MM.1S (cell line): ENCODE data around the gene RGS6.

ENCODE experiments used
- DNase-seq: peaks from one replicate; pipeline ENCODE4 v3.0.0-alpha.2; 2015
- H2AFZ ChIP-seq: fragments of 300-600 bp; sonication (generic); 2 replicates; pipeline ENCODE4 v1.6.0; 2016; ENCODE audit warnings: antibody characterized with exemption, low read length
- H3F3A ChIP-seq: fragments of 300-600 bp; sonication (generic); 2 replicates; pipeline ENCODE4 v1.6.1; 2016; ENCODE audit warnings: mild to moderate bottlenecking, antibody characterized with exemption, low read length, moderate library complexity, mixed read lengths; ENCODE audit not compliant: insufficient read depth
- H3K27ac ChIP-seq: fragments of 300-600 bp; sonication (generic); 2 replicates; pipeline ENCODE4 v1.5.1; 2016; ENCODE audit warnings: mild to moderate bottlenecking, low read length
- H3K27me3 ChIP-seq: fragments of 300-600 bp; sonication (generic); replicated peaks from 2 replicates; pipeline ENCODE4 v1.6.0; 2016; ENCODE audit warnings: low read length; ENCODE audit not compliant: insufficient read depth
- H3K36me3 ChIP-seq: fragments of 300-600 bp; sonication (generic); replicated peaks from 2 replicates; pipeline ENCODE4 v1.6.1; 2016; ENCODE audit warnings: mild to moderate bottlenecking, low read length, mixed read lengths; ENCODE audit not compliant: insufficient read depth
- H3K4me1 ChIP-seq: fragments of 300-600 bp; sonication (generic); 2 replicates; pipeline ENCODE4 v1.6.1; 2016; ENCODE audit warnings: low read length, mixed read lengths
- H3K4me2 ChIP-seq: fragments of 300-600 bp; sonication (generic); 2 replicates; pipeline ENCODE4 v1.6.0; 2016; ENCODE audit warnings: low read depth, low read length
- H3K4me3 ChIP-seq: fragments of 300-600 bp; sonication (generic); 2 replicates; pipeline ENCODE4 v1.5.1; 2016; ENCODE audit warnings: low read length, mixed read lengths
- H3K79me2 ChIP-seq: fragments of 300-600 bp; sonication (generic); 2 replicates; pipeline ENCODE4 v1.6.1; 2016; ENCODE audit warnings: mixed run types, low read length, mixed read lengths
- H3K9ac ChIP-seq: fragments of 300-600 bp; sonication (generic); 2 replicates; pipeline ENCODE4 v1.6.1; 2016; ENCODE audit warnings: low read length, mixed read lengths
- H3K9me2 ChIP-seq: fragments of 300-600 bp; sonication (generic); replicated peaks from 2 replicates; pipeline ENCODE4 v1.6.1; 2016; ENCODE audit warnings: mild to moderate bottlenecking, low read length, mixed read lengths; ENCODE audit not compliant: insufficient read depth
- H3K9me3 ChIP-seq: fragments of 300-600 bp; sonication (generic); replicated peaks from 2 replicates; pipeline ENCODE4 v1.6.1; 2016; ENCODE audit warnings: mild to moderate bottlenecking, low read length, mixed read lengths; ENCODE audit not compliant: insufficient read depth
- H4K20me1 ChIP-seq: fragments of 300-600 bp; sonication (generic); 2 replicates; pipeline ENCODE4 v1.6.1; 2016; ENCODE audit warnings: mild to moderate bottlenecking, low read length, moderate library complexity, mixed read lengths; ENCODE audit not compliant: insufficient read depth
- CTCF ChIP-seq: fragments of 300-600 bp; sonication (generic); IDR thresholded peaks from 2 replicates; pipeline ENCODE4 v1.5.1; 2016; ENCODE audit warnings: antibody characterized with exemption, low read length, mixed read lengths
- EZH2 ChIP-seq: fragments of 300-600 bp; sonication (generic); optimal IDR thresholded peaks from 2 replicates; pipeline ENCODE3; 2017; ENCODE audit warnings: low read depth, mild to moderate bottlenecking, antibody characterized with exemption, low read length, mixed read lengths
- EZH2phosphoT487 ChIP-seq: fragments of 300-600 bp; sonication (generic); IDR thresholded peaks from 2 replicates; pipeline ENCODE4 v1.6.1; 2018; ENCODE audit warnings: antibody characterized with exemption, low read length

Gene RGS6

DNA sequence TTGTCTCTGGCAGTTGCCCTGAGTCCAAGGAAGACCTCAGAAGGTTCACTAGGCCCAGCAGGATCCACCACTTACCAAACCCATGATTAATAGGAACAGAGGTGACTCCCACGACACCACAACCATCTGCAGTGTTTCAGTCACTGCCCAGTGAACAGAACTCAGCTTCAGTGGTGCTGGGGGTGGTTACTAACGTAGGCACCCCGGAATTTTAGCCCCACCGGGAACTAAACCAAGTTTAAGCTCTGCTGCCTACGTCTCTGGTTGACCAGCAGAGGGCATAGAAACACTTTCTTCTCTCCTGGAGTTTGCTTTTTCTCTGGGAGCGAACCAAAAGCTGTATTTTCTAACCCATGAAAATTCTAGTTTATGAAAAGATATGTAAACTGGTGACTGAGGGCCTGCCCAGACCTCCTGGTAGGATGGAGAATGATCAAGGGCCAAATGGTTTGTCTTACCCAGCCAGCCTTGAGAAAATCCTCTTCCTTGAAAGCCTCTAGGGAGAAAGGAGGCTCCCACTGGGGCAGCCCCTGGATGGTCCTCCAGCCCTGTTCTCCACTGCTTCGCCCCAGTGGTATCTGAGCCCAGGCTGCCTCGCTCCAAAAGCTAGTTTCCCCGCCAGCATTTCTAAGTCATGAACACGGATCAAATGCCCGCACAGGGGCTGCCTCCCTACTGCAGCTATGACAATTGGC lies 581.9 kb downstream of the RGS6 start:
- no peaks in the 10 kb centered on the region for H4K20me1 ChIP-seq
- H3K9ac ChIP-seq: peak overlapping the region; percentile 21; the same call in 1 of the 2 replicates
- no peaks in the 10 kb centered on the region for H3K27me3 ChIP-seq
- no peak for TF ChIP-seq EZH2phosphoT487
- TF ChIP-seq CTCF: peak; percentile 58
- TF ChIP-seq EZH2: no peak
- no peaks in the 10 kb centered on the region for H3K9me3 ChIP-seq
- H2AFZ ChIP-seq: peak overlapping the region; percentile 45; the same call in 1 of the 2 replicates
- no peaks in the 10 kb centered on the region for H3K9me2 ChIP-seq
- no peaks in the 10 kb centered on the region for H3K79me2 ChIP-seq
- H3K4me3 ChIP-seq: no peak overlapping the region
- H3K36me3 ChIP-seq: no peaks in the 10 kb centered on the region
- peak overlapping the region; percentile 39; the same call in 1 of the 2 replicates for H3K4me2 ChIP-seq
- H3F3A ChIP-seq: peaks cover 20% of the 10 kb centered on the region
- DNase-seq: peak; percentile 41
- H3K4me1 ChIP-seq: peaks cover 44% of the 10 kb centered on the region
- H3K27ac ChIP-seq: no peak overlapping the region

GRCh38 chr14:72514660-72515025 lies 582.4 kb downstream of the RGS6 start:
- no peak overlapping the region for H3K4me3 ChIP-seq
- no peak for DNase-seq
- no peak overlapping the region; the same call in 1 of the 2 replicates for H3K9ac ChIP-seq
- H3K36me3 ChIP-seq: no peaks in the 10 kb centered on the region
- no peaks in the 10 kb centered on the region for H3K9me3 ChIP-seq
- H2AFZ ChIP-seq: no peak overlapping the region
- no peak overlapping the region for H3K27ac ChIP-seq
- H4K20me1 ChIP-seq: no peaks in the 10 kb centered on the region
- no peaks in the 10 kb centered on the region for H3K79me2 ChIP-seq
- TF ChIP-seq EZH2phosphoT487 (no peak), CTCF (no peak), EZH2 (no peak)
- peaks cover 49% of the 10 kb centered on the region for H3K4me1 ChIP-seq
- H3K27me3 ChIP-seq: no peaks in the 10 kb centered on the region
- H3K9me2 ChIP-seq: no peaks in the 10 kb centered on the region
- peak overlapping the region; percentile 39; the same call in 1 of the 2 replicates for H3K4me2 ChIP-seq
- H3F3A ChIP-seq: peaks cover 25% of the 10 kb centered on the region

DNA sequence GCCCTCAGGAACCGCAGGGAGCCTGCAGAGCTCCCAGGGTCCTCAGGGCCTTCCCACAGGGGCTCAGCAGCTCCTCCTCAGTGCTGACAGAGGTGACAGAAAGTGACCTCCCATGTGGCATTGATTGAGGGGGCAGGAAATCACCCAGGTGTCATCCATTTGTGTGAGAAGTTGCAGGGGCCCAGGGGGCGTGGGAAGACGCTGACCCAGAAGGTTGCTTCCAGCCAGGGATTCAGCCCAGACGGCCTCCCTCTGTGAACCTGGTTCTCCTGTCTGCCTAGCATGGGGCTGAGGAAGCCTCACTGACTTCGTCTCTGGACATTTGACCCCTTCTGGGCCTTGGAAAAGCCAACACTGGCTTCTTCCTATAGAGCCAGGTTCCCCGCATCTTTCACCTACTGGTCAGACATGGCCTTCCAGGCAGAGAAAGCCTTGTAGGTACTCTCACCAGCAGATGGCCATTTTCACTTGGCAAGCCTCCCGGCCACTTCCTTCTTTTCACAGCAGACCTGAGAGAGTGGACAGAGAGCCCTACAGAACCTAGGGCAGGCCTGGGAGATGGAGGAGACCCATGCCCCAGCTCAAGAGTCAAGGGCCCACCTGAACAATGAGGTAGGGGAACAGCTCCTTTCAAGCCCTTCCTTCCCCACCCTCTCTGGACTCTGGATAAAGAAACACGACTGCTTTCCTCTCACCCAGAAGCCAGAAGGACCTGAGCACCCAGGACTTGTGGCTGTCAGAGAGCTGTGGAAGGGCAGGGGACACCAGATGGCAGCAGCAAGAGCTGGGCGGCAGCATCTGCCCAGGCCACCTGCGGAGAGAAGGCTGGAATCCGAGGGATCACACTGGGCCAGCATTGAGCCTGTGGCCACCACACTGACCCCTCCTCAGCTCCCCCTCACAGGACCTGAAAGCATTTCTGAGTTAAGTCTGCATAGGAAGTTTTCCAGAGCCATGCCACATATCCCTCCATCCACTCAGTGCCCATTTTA lies 583.8 kb downstream of the RGS6 start:
- H2AFZ ChIP-seq: peak overlapping the region; percentile 23; the same call in 1 of the 2 replicates
- peak overlapping the region; percentile 82 for H3K4me2 ChIP-seq
- no peaks in the 10 kb centered on the region for H3K36me3 ChIP-seq
- no peaks in the 10 kb centered on the region for H3K9me2 ChIP-seq
- H3F3A ChIP-seq: peaks cover 33% of the 10 kb centered on the region
- no peaks in the 10 kb centered on the region for H4K20me1 ChIP-seq
- peaks cover 62% of the 10 kb centered on the region for H3K4me1 ChIP-seq
- TF ChIP-seq CTCF (no peak; the same call in 1 of the 2 replicates), EZH2phosphoT487 (no peak), EZH2 (no peak)
- no peak for DNase-seq
- no peaks in the 10 kb centered on the region for H3K27me3 ChIP-seq
- H3K79me2 ChIP-seq: no peaks in the 10 kb centered on the region
- peak overlapping the region; percentile 65 for H3K9ac ChIP-seq
- no peaks in the 10 kb centered on the region for H3K9me3 ChIP-seq
- H3K27ac ChIP-seq: peak overlapping the region; percentile 100; the same call in 1 of the 2 replicates
- H3K4me3 ChIP-seq: no peak overlapping the region
